Skin epidermis (tissue), 12 donors: Measurements from ENCODE around the gene PTPN22.
A peak's percentile ranks its signal among the peaks of the same experiment; 100 is the strongest.

Experiments used
- H3K27ac ChIP-seq, 21 experiments: fragments of 200-600 bp; sonication (generic) in 11 of 21; one replicate each; pipeline ENCODE4 v1.5.0; 2020; ENCODE audit warnings: mild to moderate bottlenecking in 3 of 21, inconsistent platforms in 2 of 21, moderate library complexity in 2 of 21
- H3K4me3 ChIP-seq, 7 experiments: fragments of 200-600 bp; sonication (generic) in 2 of 7; one replicate each; pipeline ENCODE4 v1.5.0; 2020; ENCODE audit warnings: inconsistent platforms in 2 of 7, mild to moderate bottlenecking in 2 of 7, moderate library complexity in 1 of 7

Gene PTPN22

GRCh38 chr1:113871597-113872113 lies at the start of gene PTPN22:
Gene PTPN22, minus strand, starts transcription at chr1:113871712.
- peak within 1 kb of the TSS in 19 of 21 experiments; percentile 2 to 87 (median 61) for H3K27ac ChIP-seq
- peak within 1 kb of the TSS; percentile 2 to 34 (median 17) for H3K4me3 ChIP-seq

- Histone ChIP-seq H3K4me3 (no peak overlapping the region), H3K27ac (no peak overlapping the region)
Measured at GRCh38 chr1:113918243-113918642, 46.7 kb upstream of the PTPN22 start.

DNA sequence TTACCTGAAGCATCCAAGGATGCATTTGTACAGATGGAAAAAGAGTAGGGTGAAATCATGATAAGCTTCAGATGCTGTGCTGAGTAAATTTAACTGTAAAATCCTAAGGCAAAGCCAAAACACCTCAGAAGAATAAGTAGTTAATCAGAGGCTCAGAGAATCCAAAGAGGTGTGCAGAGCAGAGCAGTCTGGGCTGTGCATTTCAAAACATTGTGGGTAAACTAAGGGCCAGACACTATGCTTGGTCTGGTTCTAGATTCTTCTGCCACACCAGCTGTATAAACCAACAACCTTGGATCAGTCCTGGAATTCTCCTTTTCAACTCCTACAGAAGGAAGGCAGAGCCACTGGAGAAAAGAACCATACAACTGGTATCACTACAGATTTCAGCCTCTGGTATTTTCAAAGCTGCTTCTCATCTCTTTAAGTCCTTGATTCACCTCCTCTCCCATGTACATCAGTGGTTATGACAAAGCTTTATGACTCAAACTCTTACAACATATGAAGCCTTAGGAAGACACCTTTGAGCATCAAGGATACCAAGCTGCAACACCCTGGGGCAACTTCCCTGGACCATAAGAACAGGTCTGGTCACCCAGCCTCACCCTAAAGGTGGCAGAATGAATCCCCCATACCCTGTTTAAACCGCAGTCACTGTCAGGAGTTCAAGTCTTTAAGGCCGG lies 46.0 kb upstream of the PTPN22 start:
- no peak overlapping the region for H3K27ac ChIP-seq
- no peak overlapping the region for H3K4me3 ChIP-seq

GRCh38 chr1:113916974-113917373 lies 45.5 kb upstream of the PTPN22 start:
- H3K4me3 ChIP-seq = no peak overlapping the region
- H3K27ac ChIP-seq = no peak overlapping the region

- no peak overlapping the region for H3K27ac ChIP-seq
- H3K4me3 ChIP-seq = no peak overlapping the region
Measured at GRCh38 chr1:113913887-113914664, 42.6 kb upstream of the PTPN22 start.

- H3K4me3 ChIP-seq = no peak overlapping the region
- peak overlapping the region in 2 of 21 experiments; percentile 29 to 64 for H3K27ac ChIP-seq
Measured at GRCh38 chr1:113913312-113913668, 41.8 kb upstream of the PTPN22 start.

DNA sequence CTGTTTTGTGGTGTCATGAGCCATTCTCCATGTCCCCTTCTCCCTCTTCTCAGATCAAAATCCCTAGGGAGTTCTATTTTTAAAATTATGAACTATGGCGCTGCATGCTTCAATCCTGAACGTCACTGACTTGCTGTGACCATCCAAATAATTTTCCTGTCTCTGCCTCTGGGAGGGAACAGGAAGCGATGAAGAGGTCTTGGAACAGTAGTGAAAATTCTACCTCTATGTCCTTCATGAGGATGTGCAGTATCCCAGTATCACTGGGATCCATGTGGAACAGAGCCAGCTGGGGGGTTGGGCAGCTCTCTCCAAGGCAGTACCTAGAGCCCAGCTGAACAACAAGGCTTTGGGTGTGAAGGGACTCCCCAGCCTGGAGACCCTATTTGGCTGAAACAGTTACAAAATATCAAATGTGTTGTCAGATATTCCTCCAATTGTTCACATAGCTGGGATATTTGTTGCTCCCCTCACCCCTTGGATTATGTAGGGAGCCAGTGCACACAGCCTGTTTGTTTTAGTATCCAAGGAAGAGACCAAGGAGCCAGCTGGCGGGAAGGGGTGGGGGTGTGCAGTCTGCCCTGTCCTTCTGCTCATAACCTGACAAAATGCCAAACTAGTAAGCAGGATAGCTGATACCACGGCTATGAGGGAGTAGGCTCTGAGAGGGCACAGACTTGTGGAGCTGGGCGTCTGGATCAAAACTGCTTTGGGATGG lies 41.2 kb upstream of the PTPN22 start:
- Histone ChIP-seq H3K4me3 (no peak overlapping the region), H3K27ac (peak overlapping the region in 3 of 21 experiments; percentile 29 to 64 (median 35))

GRCh38 chr1:113905435-113905861 lies 33.9 kb upstream of the PTPN22 start:
- Histone ChIP-seq H3K27ac (peak overlapping the region in 20 of 21 experiments; percentile 56 to 94 (median 88)), H3K4me3 (peak overlapping the region; percentile 45 to 93 (median 70))

GRCh38 chr1:113904674-113905434 lies 33.3 kb upstream of the PTPN22 start, which contains the start of the genes AP4B1 and DCLRE1B:
Gene AP4B1, minus strand, starts transcription at chr1:113904799. Its CDS starts 82 bp downstream, at chr1:113904717.
Gene DCLRE1B, plus strand, starts transcription at chr1:113905326. Its CDS starts 261 bp downstream, at chr1:113905587.
- Histone ChIP-seq H3K27ac (peak within 1 kb of the TSS; percentile 54 to 94 (median 88)), H3K4me3 (peak within 1 kb of the TSS; percentile 45 to 93 (median 70))

- Histone ChIP-seq H3K4me3 (peak overlapping the region; percentile 45 to 93 (median 70)), H3K27ac (peak overlapping the region; percentile 54 to 94 (median 88))
Measured at GRCh38 chr1:113904293-113904673, 32.8 kb upstream of the PTPN22 start.

DNA sequence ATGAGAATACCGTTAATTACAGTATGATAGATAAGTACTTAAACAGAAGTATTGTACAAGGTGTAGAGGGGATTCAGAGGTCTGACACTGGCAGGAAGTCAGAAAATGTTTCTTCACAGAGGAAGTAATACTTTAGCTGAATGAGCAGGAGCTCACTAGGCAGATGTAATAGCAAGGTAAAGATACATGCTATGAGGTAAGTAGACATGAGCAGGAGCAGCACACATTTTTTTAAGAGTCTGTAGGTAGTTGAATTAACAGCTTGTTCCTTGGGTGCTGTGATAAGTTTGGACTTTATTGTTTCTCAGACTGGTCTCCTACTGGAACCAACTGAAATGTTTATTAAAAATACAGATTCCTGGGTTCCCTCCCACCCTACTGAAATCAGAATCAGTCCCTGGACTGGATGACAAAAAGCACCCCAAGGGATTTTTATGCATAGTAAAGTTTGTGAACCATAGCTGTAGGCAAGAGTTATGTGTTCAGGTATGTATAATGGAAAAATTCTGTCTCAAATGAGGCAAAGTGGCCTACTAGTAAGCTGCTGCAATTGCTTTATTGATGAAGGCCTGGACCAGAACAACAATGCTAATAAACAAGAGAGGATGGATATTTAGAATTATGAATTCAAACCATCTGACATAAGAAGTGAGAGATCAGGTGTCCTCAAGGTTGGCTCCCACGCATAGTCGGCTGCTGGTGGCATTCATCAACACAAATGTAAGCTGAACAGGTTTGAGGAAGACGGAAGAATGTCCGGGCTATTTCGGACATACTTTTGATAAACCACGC lies 32.2 kb upstream of the PTPN22 start:
- Histone ChIP-seq H3K27ac (peak overlapping the region; percentile 54 to 94 (median 88)), H3K4me3 (peak overlapping the region; percentile 45 to 93 (median 70))

- no peak overlapping the region for H3K27ac ChIP-seq
Measured at GRCh38 chr1:113901191-113901590, 29.7 kb upstream of the PTPN22 start.

DNA sequence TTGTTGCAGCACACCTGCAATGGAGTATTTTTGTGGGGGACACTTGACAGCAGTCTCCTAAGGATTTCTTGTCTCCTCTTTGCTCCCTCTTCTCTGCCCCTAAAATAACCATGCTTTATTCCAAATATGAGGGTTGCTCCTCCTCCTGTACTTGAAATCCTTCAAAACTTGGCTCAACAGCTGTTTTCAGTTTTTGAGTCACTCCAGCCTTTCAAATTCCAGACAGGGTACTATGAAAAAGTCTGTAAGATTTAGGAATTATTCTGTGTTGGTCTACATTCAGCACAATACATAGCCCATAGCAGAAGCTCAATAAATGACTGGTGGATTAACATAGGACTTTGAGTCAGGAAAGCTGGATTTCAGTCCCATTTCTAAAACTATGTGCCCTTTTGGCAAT lies 27.6 kb upstream of the PTPN22 start:
- H3K4me3 ChIP-seq = no peak overlapping the region
- no peak overlapping the region for H3K27ac ChIP-seq

More at GRCh38 chr1:113901191-113901590, 29.7 kb upstream of the PTPN22 start:
- no peak overlapping the region for H3K4me3 ChIP-seq

GRCh38 chr1:113898241-113898814 lies 26.8 kb upstream of the PTPN22 start:
- Histone ChIP-seq H3K27ac (no peak overlapping the region), H3K4me3 (no peak overlapping the region)

DNA sequence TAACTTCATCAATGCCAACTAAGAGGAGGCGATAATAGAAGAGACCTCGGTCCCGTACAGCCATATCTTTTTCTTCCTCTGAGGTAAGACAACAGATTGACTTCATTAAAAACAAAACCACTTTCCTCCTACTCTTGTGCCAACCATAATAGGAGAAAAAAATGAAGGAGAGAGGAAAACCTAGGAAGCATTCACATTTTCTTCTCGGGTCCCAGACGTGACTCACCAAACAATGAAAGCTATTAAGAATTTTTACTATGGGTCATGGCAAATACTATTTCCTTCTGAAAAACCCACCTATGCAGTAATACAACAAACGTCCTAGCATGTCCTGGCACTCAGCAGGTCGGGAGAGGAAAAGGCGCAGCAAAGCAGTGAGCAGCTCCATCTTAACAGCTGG lies 24.4 kb upstream of the PTPN22 start:
- Histone ChIP-seq H3K4me3 (no peak overlapping the region), H3K27ac (no peak overlapping the region)

DNA sequence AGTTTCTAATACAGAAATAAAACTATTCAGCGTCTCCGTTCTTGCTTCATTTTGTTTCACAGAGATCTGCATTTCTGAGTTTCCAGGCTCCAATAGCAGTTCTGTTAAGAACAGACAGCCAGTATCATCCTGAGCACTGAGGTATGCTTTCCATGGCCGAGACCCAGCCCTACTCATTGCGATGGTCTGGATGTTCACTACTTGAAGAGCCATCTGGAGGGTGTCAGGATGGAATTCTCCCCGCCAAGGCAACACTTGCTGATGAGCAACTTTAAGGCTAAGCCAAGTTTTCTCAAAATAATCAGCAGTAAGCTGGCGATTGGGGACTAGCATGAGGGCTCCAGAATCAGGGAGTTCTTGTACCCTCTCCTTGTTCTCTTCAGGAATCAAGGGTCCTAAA lies 23.6 kb upstream of the PTPN22 start:
- Histone ChIP-seq H3K27ac (no peak overlapping the region), H3K4me3 (no peak overlapping the region)

GRCh38 chr1:113893267-113893666 lies 21.8 kb upstream of the PTPN22 start:
- H3K27ac ChIP-seq = no peak overlapping the region
- H3K4me3 ChIP-seq = no peak overlapping the region

- Histone ChIP-seq H3K4me3 (no peak overlapping the region), H3K27ac (no peak overlapping the region)
Measured at GRCh38 chr1:113891631-113892220, 20.2 kb upstream of the PTPN22 start.
